Spinal cord (tissue), 10 donors: ENCODE data around the gene KCTD21. TPM values are rescaled to one million over a fixed set of nuclear protein-coding genes. Genes with fewer than 3 reads are reported as not detected.

Experiments
- DNase-seq, 6 donors: peaks; one replicate each; pipeline versions ENCODE4 v3.0.0 to v3.0.0-alpha.2; 2013 to 2015; ENCODE audit warnings: low spot score in 6 of 6, low read depth in 4 of 6
- H3K27ac ChIP-seq: one replicate; pipeline ENCODE4 v1.5.1; 2013; ENCODE audit warnings: low read depth, low read length, control low read depth
- H3K27me3 ChIP-seq: one replicate; pipeline ENCODE4 v1.6.1; 2013; ENCODE audit warnings: low read length; ENCODE audit not compliant: control insufficient read depth, insufficient read depth
- H3K36me3 ChIP-seq: one replicate; pipeline ENCODE4 v1.6.1; 2013; ENCODE audit warnings: low read length; ENCODE audit not compliant: control insufficient read depth, insufficient read depth
- H3K4me1 ChIP-seq: one replicate; pipeline ENCODE4 v1.6.1; 2013; ENCODE audit warnings: low read length; ENCODE audit not compliant: control insufficient read depth, insufficient read depth
- H3K4me3 ChIP-seq: one replicate; pipeline ENCODE4 v1.5.1; 2013; ENCODE audit warnings: low read depth, low read length, control low read depth
- H3K9me3 ChIP-seq: one replicate; pipeline ENCODE4 v1.6.1; 2013; ENCODE audit warnings: low read length; ENCODE audit not compliant: control insufficient read depth, insufficient read depth
- WGBS: methylation state at CpG from one replicate; pipeline ENCODE4 v1.1.5; 2013; ENCODE audit warnings: missing lambda C conversion rate; ENCODE audit not compliant: insufficient coverage; 5-methylcytosine and 5-hydroxymethylcytosine counted together
- polyA plus RNA-seq, 2 donors: library from polyadenylated mRNA; unstranded; fragments of 120-200 nt; gene quantifications; one replicate each; pipeline ENCODE4 v1.2.1, GENCODE V29; 2013; ENCODE audit not compliant: insufficient read length in 2 of 2
- total RNA-seq, 2 donors: library from RNA; depleted of rRNA in 1 of 2; stranded (reverse); fragments of 120-200 nt in 1 of 2; fragments of >200 nt in 1 of 2; gene quantifications; one replicate each; pipeline versions ENCODE4 v1.2.3 to v1.2.4, GENCODE V29; 2013 to 2014
- donor health status: healthy.

Gene KCTD21
- total and polyA plus RNA-seq, 4 donors: 7.6 to 17.6 (median 14.6) TPM

DNA sequence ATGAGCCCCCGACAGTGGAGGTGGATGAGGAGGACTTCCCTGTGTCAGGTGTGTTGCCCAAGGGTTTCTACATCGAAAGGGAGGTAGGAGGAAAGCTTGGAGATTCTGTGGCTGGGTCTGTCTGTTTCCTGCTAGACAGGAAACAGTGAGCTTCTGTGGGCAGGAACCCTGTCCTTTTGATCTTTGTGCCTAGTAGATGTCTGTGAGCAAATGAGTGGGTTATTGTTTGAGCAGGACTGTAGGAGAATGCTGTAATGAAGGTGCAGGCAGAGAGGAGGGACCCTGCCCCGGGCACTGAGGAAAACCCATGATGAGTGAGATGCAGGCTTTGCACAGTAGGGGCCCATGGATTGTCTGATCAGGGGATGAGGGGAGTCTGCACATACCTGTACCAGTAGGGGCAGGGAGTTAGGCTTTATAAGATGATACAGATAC, 14.3 kb upstream of the KCTD21 start:
- DNase-seq: no peak
- Histone ChIP-seq H3K27ac (no peak overlapping the region), H3K27me3 (no peaks in the 10 kb centered on the region), H3K4me1 (no peaks in the 10 kb centered on the region), H3K9me3 (no peaks in the 10 kb centered on the region), H3K4me3 (no peak overlapping the region), H3K36me3 (peaks cover 52% of the 10 kb centered on the region)
- WGBS: 90% methylated on average over 3 of the region's 3 CpGs

DNA sequence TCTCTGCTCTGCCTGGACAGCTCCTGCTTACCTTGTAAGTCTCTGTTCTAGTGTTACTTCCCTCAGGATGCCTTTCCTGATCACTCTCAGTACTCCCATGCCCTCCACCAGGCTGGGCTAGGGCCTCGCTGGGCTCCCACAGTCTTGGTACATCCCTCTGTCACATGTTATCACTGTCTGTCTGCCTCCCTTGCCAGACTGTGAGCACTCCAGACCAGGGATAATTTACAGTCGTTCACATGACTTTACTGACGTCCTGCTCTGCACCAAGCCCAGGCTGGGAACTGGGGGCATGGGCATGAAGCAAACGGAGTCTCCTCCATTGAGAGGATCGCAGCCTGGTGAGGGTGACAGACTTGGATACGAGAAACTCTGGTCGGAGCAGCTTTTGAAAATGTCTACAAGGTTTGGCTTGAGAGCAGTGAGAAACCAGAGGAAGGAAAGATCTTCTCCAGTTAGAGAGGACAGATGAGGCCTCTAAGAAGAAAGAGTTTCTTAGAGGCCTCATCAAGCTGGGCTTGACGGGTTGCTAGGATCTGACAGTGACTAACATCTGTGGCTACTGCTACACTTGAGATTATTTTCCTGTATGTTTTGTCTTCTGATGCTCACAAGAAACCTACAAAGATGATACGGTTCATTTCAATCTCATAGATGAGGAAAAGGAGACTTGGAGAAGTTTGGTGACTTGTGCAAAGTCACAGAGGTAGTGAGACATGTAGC, 12.8 kb upstream of the KCTD21 start:
- H3K9me3 ChIP-seq: no peaks in the 10 kb centered on the region
- H3K27ac ChIP-seq: no peak overlapping the region
- peaks cover 50% of the 10 kb centered on the region for H3K36me3 ChIP-seq
- peaks cover 3% of the 10 kb centered on the region for H3K4me1 ChIP-seq
- no peak overlapping the region for H3K4me3 ChIP-seq
- 79% methylated on average over 9 of the region's 9 CpGs for WGBS
- DNase-seq: no peak
- no peaks in the 10 kb centered on the region for H3K27me3 ChIP-seq

DNA sequence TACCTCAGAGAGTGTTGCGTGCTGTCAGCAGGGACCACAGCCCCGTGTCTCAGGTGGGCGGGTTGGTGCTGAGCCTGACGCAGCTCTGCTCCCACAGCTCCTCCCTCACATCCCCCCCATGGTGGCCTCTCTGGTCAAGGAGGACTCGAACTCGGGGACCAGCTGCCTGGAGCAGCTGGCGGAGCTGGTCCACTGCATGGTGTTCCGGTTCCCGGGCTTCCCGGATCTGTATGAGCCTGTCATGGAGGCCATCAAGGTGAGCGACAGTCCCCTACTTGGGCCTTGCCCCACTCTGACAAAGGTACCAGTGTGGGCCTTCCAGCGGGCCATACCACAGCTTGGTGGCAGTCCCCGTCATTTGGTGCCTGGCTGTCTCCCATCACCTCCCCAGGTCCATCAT, 12.1 kb upstream of the KCTD21 start:
- Histone ChIP-seq H3K27ac (no peak overlapping the region), H3K27me3 (peaks cover 2% of the 10 kb centered on the region), H3K36me3 (peaks cover 45% of the 10 kb centered on the region), H3K4me3 (no peak overlapping the region), H3K4me1 (peaks cover 6% of the 10 kb centered on the region), H3K9me3 (no peaks in the 10 kb centered on the region)
- no peak for DNase-seq
- WGBS: 93% methylated on average over 11 of the region's 13 CpGs

GRCh38 chr11:78200061-78200460, 11.6 kb upstream of the KCTD21 start:
- Histone ChIP-seq H3K27ac (no peak overlapping the region), H3K27me3 (peaks cover 2% of the 10 kb centered on the region), H3K9me3 (no peaks in the 10 kb centered on the region), H3K4me3 (no peak overlapping the region), H3K4me1 (peaks cover 6% of the 10 kb centered on the region), H3K36me3 (peaks cover 44% of the 10 kb centered on the region)
- WGBS: 92% methylated on average over 4 of the region's 4 CpGs
- no peak for DNase-seq

GRCh38 chr11:78199653-78200015, 11.2 kb upstream of the KCTD21 start:
- 98% methylated on average over 5 of the region's 5 CpGs for WGBS

DNA sequence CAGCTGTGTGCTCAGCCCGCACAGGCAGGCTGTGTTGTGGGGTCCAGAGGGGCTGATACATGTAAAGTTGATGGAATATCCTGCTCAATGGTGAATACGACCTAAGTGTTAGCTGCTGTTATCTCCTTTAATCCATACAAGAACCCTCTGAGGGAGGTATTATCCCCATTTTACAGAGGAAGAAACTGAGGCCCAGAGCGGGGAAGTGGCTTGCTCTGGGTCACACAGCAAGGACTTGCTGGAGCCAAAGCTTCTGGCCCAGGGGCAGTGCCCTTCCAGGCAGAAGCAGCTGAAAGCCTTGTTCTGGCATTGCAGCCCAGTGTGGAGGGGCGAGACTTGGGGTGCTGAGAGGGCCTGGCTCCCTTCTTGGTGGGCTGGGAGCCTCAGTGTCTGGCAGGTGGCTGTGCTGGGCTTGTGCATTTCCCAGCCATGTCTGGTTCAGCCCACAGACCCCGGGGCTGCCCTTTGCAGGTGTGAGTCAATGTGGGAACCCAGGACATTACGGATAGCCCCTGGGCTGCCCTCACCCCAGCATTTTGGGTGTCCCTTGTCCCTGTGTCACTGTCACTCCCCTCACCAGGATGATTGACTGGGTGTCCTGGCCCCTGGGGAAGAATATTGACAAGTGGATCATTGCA, 10.7 kb upstream of the KCTD21 start:
- no peak overlapping the region for H3K4me3 ChIP-seq
- WGBS: 96% methylated on average over 4 of the region's 6 CpGs
- H3K36me3 ChIP-seq: peaks cover 47% of the 10 kb centered on the region

More at GRCh38 chr11:78199653-78200015, 11.2 kb upstream of the KCTD21 start:
- peaks cover 47% of the 10 kb centered on the region for H3K36me3 ChIP-seq
- H3K9me3 ChIP-seq: no peaks in the 10 kb centered on the region
- H3K4me1 ChIP-seq: peaks cover 6% of the 10 kb centered on the region
- no peak overlapping the region for H3K4me3 ChIP-seq
- no peak for DNase-seq
- peaks cover 2% of the 10 kb centered on the region for H3K27me3 ChIP-seq
- no peak overlapping the region for H3K27ac ChIP-seq

GRCh38 chr11:78197816-78198215, 9.4 kb upstream of the KCTD21 start:
- Histone ChIP-seq H3K27ac (no peak overlapping the region), H3K9me3 (no peaks in the 10 kb centered on the region), H3K4me1 (peaks cover 9% of the 10 kb centered on the region), H3K36me3 (peaks cover 48% of the 10 kb centered on the region), H3K27me3 (peaks cover 2% of the 10 kb centered on the region), H3K4me3 (no peak overlapping the region)
- no peak for DNase-seq
- 81% methylated on average over 8 of the region's 8 CpGs for WGBS

More for the DNA sequence above, 10.7 kb upstream of the KCTD21 start:
- DNase-seq: no peak
- Histone ChIP-seq H3K27me3 (peaks cover 2% of the 10 kb centered on the region), H3K27ac (no peak overlapping the region), H3K9me3 (no peaks in the 10 kb centered on the region), H3K4me1 (peaks cover 6% of the 10 kb centered on the region)

DNA sequence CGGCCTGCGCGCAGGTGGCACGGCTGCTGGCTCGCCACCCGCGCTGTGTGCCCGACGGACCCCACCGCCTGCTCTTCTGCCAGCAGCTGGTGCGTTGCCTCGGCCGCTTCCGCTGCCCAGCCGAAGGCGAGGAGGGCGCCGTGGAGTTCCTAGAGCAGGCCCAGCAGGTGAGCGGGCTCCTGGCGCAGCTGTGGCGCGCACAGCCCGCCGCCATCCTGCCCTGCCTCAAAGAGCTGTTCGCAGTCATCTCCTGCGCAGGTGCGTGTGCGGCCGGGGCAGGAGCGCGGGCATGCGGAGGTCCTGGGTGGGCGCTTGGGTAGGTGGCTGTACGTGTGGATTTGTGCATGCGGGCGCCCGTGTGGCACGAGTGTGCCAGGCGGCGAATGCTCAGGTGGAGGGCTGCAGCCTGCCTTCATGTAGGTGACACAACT, 8.2 kb upstream of the KCTD21 start:
- peak in 1 of 6 donors; percentile 6 for DNase-seq
- H3K36me3 ChIP-seq: peaks cover 48% of the 10 kb centered on the region
- no peak overlapping the region for H3K4me3 ChIP-seq
- no peak overlapping the region for H3K27ac ChIP-seq
- peaks cover 2% of the 10 kb centered on the region for H3K27me3 ChIP-seq
- H3K9me3 ChIP-seq: no peaks in the 10 kb centered on the region
- 59% methylated on average over 40 of the region's 40 CpGs for WGBS
- H3K4me1 ChIP-seq: peaks cover 15% of the 10 kb centered on the region

DNA sequence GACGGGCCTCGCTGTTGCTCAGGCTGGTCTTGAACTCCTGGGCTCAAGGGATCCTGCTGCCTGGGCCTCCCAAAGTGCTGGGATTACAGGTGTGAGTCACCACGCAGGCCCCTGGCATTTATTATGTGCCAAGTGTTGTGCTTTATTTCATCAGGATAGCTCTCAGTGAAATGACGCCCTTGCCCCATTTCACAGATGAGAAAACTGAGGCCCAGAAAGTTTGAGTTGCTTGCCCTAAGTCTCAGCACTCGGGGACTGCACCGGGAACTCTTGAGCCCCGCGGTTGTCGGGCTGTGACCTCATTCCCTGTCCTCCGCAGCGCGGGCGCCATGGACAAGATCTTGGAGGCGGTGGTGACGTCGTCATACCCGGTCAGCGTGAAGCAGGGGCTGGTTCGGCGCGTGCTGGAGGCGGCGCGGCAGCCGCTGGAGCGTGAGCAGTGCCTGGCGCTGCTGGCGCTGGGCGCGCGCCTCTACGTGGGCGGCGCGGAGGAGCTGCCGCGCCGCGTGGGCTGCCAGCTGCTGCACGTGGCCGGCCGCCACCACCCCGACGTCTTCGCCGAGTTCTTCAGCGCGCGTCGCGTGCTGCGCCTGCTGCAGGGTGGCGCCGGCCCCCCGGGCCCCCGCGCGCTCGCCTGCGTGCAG, 7.6 kb upstream of the KCTD21 start:
- no peak overlapping the region for H3K4me3 ChIP-seq
- peak in 2 of 6 donors; percentile 45 to 57 for DNase-seq
- H3K27me3 ChIP-seq: peaks cover 2% of the 10 kb centered on the region
- peaks cover 46% of the 10 kb centered on the region for H3K36me3 ChIP-seq
- peaks cover 18% of the 10 kb centered on the region for H3K4me1 ChIP-seq
- 20% methylated on average over 60 of the region's 60 CpGs for WGBS
- no peak overlapping the region for H3K27ac ChIP-seq
- H3K9me3 ChIP-seq: no peaks in the 10 kb centered on the region
